IPS DF 19.7 (cell line): Measurements from ENCODE around the gene HDAC4.

Source experiments
- DNase-seq: peaks from one replicate; pipeline ENCODE4 v3.0.0-alpha.2; 2013; ENCODE audit warnings: low read depth, low spot score

Gene HDAC4

GRCh38 chr2:239236808-239237205 is 164.0 kb downstream of the HDAC4 start:
- DNase-seq = no peak

GRCh38 chr2:239236043-239236807 is 164.6 kb downstream of the HDAC4 start:
- DNase-seq = no peak

GRCh38 chr2:239235311-239235710 is 165.5 kb downstream of the HDAC4 start:
- DNase-seq = no peak

- DNase-seq = no peak
Measured at GRCh38 chr2:239234191-239235175, 166.3 kb downstream of the HDAC4 start.

- no peak for DNase-seq
Measured at GRCh38 chr2:239233576-239233975, 167.2 kb downstream of the HDAC4 start.

GRCh38 chr2:239232195-239232578 is 168.6 kb downstream of the HDAC4 start:
- no peak for DNase-seq

GRCh38 chr2:239231231-239232194 is 169.3 kb downstream of the HDAC4 start:
- DNase-seq = no peak

- no peak for DNase-seq
Measured at GRCh38 chr2:239230318-239231052, 170.3 kb downstream of the HDAC4 start.

GRCh38 chr2:239229545-239230279 is 171.1 kb downstream of the HDAC4 start:
- no peak for DNase-seq

GRCh38 chr2:239227661-239228371 is 173.0 kb downstream of the HDAC4 start:
- DNase-seq = no peak

GRCh38 chr2:239226677-239227581 is 173.9 kb downstream of the HDAC4 start:
- DNase-seq = no peak

GRCh38 chr2:239225871-239226561 is 174.8 kb downstream of the HDAC4 start:
- DNase-seq = no peak

- DNase-seq = no peak
Measured at GRCh38 chr2:239225371-239225851, 175.4 kb downstream of the HDAC4 start.

GRCh38 chr2:239224955-239225354 is 175.9 kb downstream of the HDAC4 start:
- no peak for DNase-seq

- no peak for DNase-seq
Measured at GRCh38 chr2:239224199-239224570, 176.6 kb downstream of the HDAC4 start.

- no peak for DNase-seq
Measured at GRCh38 chr2:239223310-239224198, 177.3 kb downstream of the HDAC4 start.
